Body of pancreas (tissue), 4 donors: ENCODE data around the gene GTF2IRD2. TPM values are rescaled to one million over a fixed set of nuclear protein-coding genes. Genes with fewer than 3 reads are reported as not detected.
"Not testable (repeated sequence)": the region's sequence is repeated elsewhere in the genome, so short reads cannot be mapped to it uniquely, and the experiment has no call there.

ENCODE experiments used
- ATAC-seq: fragments of 150-250 bp; one replicate; pipeline ENCODE4 v1.9.1; 2016
- DNase-seq, 4 donors: peaks; one replicate each; pipeline ENCODE4 v3.0.0-alpha.2; 2019
- H3K27ac ChIP-seq, 4 donors: fragments of 200-600 bp; sonication (generic); 1 replicate in 3 of 4; 2 replicates in 1 of 4; pipeline versions ENCODE4 v1.5.1 to v1.6.1; 2016 to 2019; ENCODE audit warnings: mild to moderate bottlenecking in 1 of 4, mixed read lengths in 1 of 4, moderate library complexity in 1 of 4
- H3K27me3 ChIP-seq, 2 donors: fragments of 200-600 bp; sonication (generic); one replicate each; pipeline ENCODE4 v1.6.0; 2016; ENCODE audit warnings: mild to moderate bottlenecking in 1 of 2
- H3K36me3 ChIP-seq, 2 donors: fragments of 200-600 bp; sonication (generic); replicated peaks in 1 of 2; 2 replicates each; pipeline ENCODE4 v1.5.1; 2016; ENCODE audit warnings: low read depth in 2 of 2; ENCODE audit not compliant: insufficient read depth in 1 of 2
- H3K4me1 ChIP-seq: fragments of 200-600 bp; sonication (generic); one replicate; pipeline ENCODE4 v1.6.0; 2016
- H3K4me3 ChIP-seq, 2 donors: fragments of 200-600 bp; sonication (generic); 1 replicate in 1 of 2; 2 replicates in 1 of 2; pipeline ENCODE4 v1.5.1; 2016 to 2019
- H3K9me3 ChIP-seq, 3 donors: fragments of 200-600 bp; sonication (generic); 1 replicate in 2 of 3; 2 replicates in 1 of 3; pipeline ENCODE4 v1.5.1; 2016
- WGBS, 2 donors: methylation state at CpG; one replicate each; pipeline ENCODE4 v1.1.5; 2017; 5-methylcytosine and 5-hydroxymethylcytosine counted together
- intact Hi-C: fragments of 100-400 bp; cut with DNase I; formaldehyde crosslinking; loops from one replicate; pipeline ENCODE4 v1.15.1; 2023
- small RNA-seq: library from RNA; depleted of rRNA; stranded (forward); fragments of <200 nt; gene quantifications from one replicate; pipeline ENCODE3, GENCODE V24; 2016
- total RNA-seq, 2 donors: library from RNA; depleted of rRNA; stranded (reverse); fragments of >200 nt; gene quantifications; one replicate each; pipeline ENCODE4 v1.1.0, GENCODE V29; 2016

GTF2IRD2 gene
- total RNA-seq, 2 donors from 2014 or later = 11.4 to 20.1 TPM

GRCh38 chr7:74753921-74754482, 97.4 kb downstream of the GTF2IRD2 start:
- H3K4me1 ChIP-seq, H3K4me3 ChIP-seq, H3K27me3 ChIP-seq, H3K27ac ChIP-seq, H3K36me3 ChIP-seq, intact Hi-C loops, H3K9me3 ChIP-seq, DNase-seq: not testable (repeated sequence)
- peak; percentile 38 for ATAC-seq
- WGBS, 2 donors = no CpG with 5 or more reads among the region's 9 CpGs

Small RNA genes lying within 50 kb of the gene (small RNA-seq; reads per million reads assigned to genes)
- not detected for gene RF00019

Other genes with a start within 250 kb of the GTF2IRD2 start
- gene GTF2I, start 193.9 kb downstream of the GTF2IRD2 start, total RNA-seq = 100 to 1,000 TPM in 1 of 2 donors, 10 to 100 TPM in 1; 96.2 to 117 TPM
- 1 to 10 TPM in 1 of 2 donors, not detected in 1; 1.6 TPM for gene NCF1, start 77.6 kb downstream of the GTF2IRD2 start, total RNA-seq
- 10 to 100 TPM in 1 of 2 donors, 1 to 10 TPM in 1; 9.6 to 14.0 TPM for gene CASTOR2, start 113.1 kb upstream of the GTF2IRD2 start, total RNA-seq
- 10 to 100 TPM; 17.9 to 30.7 TPM for gene RCC1L, start 222.2 kb upstream of the GTF2IRD2 start, total RNA-seq
- gene GTF2IRD2B, start 241.0 kb upstream of the GTF2IRD2 start, total RNA-seq = 100 to 1,000 TPM in 1 of 2 donors, 10 to 100 TPM in 1; 41.5 to 103 TPM